Activated T-helper 1 cell treated with Interleukin-2 at 50 U/mL for 16 hours (primary cell): ENCODE results near the gene YPEL1.
"Not testable (repeated sequence)": the region's sequence is repeated elsewhere in the genome, so short reads cannot be mapped to it uniquely, and the experiment has no call there.

Experiments
- DNase-seq: peaks from one replicate; pipeline ENCODE4 v3.0.0-alpha.2; 2020; ENCODE audit warnings: low read depth

The YPEL1 gene

GRCh38 chr22:21721195-21721852 lies 14.3 kb downstream of the YPEL1 start:
- not testable (repeated sequence) for DNase-seq

GRCh38 chr22:21720191-21720859 lies 15.3 kb downstream of the YPEL1 start:
- DNase-seq, result not testable (repeated sequence)

DNA sequence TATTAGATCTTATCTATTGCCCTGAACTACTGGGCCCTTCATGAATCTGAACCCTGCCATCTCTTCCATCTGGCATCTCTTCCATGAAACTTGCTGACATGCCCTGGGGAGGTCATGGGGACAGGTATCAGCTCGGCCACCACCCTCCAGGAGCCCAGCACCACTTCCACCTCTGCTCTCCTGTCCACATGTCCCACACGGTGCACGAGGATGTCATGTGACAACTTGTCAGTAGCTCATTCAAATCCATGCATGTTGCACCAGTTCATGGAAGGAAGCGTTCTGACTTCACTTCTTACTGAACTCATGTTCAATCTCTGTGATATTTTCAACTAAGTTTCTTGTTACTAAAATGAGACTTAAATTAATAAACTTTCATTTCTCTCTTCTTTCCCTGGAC lies 16.6 kb downstream of the YPEL1 start:
- no peak for DNase-seq

DNA sequence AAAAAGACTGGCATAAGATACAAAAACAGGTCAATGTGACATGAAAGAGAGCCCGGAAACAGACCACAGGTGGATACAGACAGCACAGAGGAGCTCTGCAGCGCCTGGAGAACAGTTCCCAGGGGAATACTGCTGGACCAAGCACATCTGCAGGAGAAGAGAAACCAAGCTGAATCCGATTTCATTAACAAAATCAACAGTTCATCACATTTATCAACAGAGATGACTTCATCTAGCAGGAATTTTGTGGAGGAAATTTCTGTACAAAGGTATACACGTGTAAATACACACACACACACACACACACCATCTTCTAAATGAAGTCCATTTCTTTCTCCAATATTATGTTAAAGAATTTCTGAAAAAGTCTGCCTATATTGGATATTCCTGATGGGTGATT lies 17.1 kb downstream of the YPEL1 start:
- DNase-seq, result no peak

- not testable (repeated sequence) for DNase-seq
Observed at GRCh38 chr22:21716395-21717122, 19.0 kb downstream of the YPEL1 start.

- DNase-seq, result no peak
Observed at GRCh38 chr22:21714786-21715185, 20.8 kb downstream of the YPEL1 start.

GRCh38 chr22:21714059-21714770 lies 21.4 kb downstream of the YPEL1 start:
- no peak for DNase-seq

DNA sequence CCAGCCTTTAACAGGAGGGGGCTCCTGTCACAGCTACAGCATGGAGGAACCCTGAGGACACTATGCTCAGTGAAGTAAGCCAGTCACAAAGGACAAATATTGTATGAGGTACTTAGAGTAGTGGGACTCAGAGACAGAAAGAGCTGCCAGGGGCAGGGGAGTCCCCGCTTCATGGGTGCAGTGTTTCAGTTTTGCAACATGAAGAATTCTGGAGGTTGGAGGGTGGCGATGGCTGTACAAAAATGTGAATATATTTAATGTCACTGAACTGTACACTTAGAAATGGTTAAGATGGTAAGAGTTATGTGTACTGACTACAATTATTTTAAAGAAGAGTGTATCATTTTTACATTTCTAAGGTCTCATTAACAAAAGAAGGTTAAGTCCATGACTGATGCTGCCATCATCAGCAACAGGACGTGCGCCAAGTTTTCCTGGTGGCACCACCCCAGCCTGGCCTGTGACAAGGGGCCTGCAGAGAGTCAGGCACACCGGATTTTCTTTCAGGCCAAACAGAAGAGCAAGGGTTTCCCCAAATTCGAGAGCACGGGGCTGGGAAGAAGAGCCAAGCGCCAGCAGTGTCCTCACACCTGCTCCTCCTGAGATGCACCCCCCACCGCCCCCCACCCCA lies 22.1 kb downstream of the YPEL1 start:
- DNase-seq, result no peak

DNA sequence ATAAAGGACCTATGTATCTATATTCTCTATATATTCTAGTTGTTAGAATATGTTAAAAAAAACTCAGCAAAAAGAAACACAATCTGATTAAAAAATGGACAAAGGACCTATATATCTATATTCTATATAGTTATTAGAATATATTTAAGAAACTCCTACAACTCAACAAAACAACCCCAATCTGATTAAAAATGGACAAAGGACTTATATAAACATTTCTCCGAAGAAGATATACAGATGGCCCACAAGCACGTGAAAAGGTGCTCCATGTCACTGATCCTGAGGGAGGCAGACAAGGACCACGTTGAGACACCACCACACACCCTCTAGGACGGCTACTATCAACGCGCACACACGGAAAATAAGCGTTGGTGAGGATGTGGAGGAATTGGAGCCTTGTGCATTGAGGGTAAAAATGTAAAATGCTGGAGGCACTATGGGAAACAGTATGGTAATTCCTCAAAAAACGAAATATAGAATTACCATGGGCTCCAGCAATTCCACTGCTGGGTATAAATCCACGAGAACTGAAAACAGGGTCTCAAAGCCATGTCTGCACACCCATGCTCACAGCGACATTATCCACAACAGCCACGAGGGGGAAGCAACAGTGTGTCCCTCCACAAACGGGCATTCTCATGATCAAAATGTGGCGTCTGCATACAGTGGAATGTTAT lies 22.7 kb downstream of the YPEL1 start:
- DNase-seq, result peak; percentile 40

DNA sequence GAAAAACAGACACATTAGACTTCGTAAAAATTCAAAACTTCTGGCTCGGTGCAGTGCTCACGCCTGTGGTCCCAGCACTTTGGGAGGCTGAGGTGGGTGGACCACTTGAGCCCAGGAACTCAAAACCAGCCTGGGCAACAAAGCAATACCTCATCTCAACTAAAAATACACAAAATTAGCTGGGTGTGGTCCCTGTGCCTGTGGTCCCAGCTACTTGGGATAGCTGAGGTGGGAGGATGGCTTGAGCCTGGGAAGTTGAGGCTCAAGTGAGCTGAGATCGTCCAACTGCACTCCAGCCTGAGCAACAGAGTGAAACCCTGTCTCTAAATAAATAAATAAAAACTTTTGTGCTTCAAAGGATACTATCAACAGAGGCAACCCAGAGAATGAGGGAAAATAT lies 23.7 kb downstream of the YPEL1 start:
- DNase-seq, result no peak

DNA sequence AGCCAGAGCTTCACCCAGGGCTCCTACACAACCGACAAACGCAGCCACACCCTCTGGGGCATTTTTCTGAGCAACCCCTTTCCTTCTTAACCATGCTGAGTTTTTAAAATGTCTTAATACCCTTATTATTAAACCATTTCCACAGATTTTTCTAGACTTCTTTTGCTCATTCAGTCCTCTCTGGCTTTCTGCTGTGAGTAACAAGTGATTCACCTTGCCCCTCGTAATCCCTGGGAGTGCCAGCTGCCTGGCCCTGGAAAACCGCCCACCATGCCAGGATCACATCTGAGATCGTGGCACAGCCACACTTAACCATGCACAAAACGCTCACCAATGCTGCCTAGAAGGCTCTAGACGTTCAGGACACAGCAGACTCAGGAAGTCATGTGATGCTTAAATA lies 25.4 kb downstream of the YPEL1 start:
- DNase-seq, result no peak

- no peak for DNase-seq
Observed at GRCh38 chr22:21709688-21710087, 25.9 kb downstream of the YPEL1 start.

DNA sequence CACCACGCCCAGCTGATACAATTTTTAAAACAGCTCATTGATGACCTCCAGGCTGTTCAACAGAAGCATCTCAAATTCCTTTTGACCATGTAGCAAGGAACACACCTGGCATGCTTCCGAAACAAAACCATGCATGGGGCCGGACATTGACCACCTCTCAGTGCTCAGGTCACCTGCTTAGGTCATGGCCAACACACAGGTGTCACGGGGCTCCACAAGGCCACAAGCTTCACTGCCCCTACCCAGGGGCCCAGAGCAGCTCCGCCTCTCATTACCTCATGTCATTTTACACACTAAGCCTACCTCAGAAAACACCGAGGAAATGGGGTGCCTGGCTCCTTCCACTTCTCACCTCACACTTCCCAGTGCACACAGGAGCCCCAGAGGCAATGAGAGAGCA lies 26.6 kb downstream of the YPEL1 start:
- DNase-seq, result no peak

GRCh38 chr22:21707677-21708076 lies 27.9 kb downstream of the YPEL1 start:
- no peak for DNase-seq

- no peak for DNase-seq
Observed at GRCh38 chr22:21703684-21704316, 31.8 kb downstream of the YPEL1 start.

DNA sequence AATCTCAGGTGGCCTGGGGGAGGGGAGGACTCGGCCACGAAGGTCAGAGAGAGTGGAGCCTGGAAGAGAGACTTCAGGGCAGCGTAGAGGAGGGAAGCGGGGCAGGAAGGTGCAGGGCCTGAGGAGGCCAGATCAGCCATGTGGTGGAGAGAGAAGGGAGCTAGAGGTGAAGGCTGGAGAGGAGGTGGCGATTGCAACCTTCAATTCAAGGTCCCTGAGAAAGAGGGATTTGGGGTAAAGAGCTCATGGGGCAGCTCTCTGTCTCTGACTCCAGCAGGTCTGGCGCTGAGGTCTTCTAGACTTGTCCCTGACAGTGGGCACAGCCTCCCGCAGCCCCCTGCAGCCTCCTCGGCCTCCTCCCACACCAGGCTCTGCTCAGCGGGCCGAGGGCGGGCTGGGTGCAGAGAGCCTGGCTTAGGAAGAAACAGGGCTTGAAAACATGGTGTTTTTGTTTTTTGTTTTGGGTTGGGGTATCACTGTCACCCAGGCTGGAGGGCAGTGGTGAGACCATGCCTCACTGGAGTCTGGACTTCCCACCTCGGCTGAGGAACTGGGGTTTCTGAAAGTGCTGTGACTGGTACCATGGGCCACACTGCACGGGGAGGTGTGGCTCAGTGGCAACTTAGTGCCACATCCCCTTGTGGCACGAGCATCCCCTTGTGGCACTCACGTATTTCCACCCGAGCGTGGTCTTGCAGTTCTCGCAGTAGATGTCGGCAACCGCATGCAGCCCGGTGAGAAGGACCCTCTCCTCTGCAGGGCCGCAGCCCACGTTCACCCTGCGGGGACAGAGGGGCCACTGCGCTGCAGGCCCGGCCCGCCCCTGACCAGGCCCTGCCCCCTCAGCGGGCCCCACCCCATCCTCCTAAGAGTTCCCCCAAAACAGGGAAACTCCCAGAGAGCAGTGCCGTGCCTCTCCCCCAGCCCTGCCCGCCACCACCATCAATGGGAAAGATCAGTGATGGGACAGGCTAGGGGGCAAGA lies 32.6 kb downstream of the YPEL1 start:
- DNase-seq, result no peak

- DNase-seq, result no peak
Observed at GRCh38 chr22:21702094-21702493, 33.5 kb downstream of the YPEL1 start.

DNA sequence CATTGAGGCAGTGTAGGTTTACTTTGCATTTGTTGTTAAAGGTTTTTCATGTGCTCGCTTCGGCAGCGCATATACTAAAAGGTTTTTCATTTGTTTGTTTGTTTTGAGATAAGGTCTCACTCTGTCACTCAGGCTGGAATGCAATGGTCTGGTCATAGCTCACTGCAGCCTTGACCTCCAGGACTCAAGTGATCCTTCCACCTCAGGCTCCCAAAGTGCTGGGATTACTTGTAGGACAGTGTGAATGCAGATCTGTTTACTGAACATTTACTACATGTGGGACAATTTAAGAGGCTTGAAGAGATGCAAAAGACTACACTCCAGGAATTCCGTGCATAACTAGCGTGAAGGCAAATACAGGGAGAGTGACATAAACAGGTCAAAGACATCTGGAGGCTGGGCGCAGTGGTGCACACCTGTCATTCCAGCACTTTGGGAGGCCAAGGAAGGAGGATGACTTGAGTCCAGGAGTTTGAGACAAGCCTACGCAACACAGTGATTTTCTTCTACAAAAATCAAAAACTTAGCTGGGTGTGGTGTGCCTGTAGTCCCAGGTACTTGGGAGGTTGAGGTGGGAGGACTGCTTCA lies 34.1 kb downstream of the YPEL1 start:
- DNase-seq, result no peak

DNA sequence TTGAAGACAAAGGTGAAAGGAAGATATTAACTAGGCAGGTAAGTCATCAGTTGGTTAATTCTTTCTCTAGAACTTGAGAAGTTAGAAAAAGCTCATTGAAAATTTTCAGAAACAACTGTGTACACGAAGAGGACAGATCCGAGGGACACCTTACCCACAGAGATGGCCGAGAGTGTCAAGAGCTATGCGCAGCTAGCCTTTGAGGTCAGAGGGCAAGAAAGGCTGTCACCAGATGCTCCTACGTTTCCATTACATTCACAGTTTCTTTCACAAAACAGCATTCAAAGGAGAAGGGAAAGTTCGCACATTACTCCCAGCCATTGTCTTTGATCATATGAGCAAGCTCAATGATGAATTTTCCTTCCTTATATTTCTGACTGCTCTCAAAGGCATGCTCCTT lies 34.8 kb downstream of the YPEL1 start:
- DNase-seq, result no peak
